Osteoblast (primary cell): ENCODE results near the gene CDC42BPA. TPM values are rescaled to one million over a fixed set of nuclear protein-coding genes. Genes with fewer than 3 reads are reported as not detected.

Experiments used
- DNase-seq: peaks from one replicate; pipeline ENCODE4 v3.0.0; 2011; ENCODE audit warnings: low spot score, mixed read lengths; ENCODE audit not compliant: insufficient read length; ENCODE audit errors: missing footprints
- H2AFZ ChIP-seq: 2 replicates; pipeline ENCODE4 v1.6.0; 2011; ENCODE audit warnings: mild to moderate bottlenecking, low read length
- H3K27ac ChIP-seq: 2 replicates; pipeline ENCODE4 v1.5.1; 2011; ENCODE audit warnings: mild to moderate bottlenecking, low read depth, low read length, moderate library complexity
- H3K27me3 ChIP-seq: 2 replicates; pipeline ENCODE4 v1.6.0; 2012; ENCODE audit warnings: mild to moderate bottlenecking, control low read depth, inconsistent platforms, low read length, moderate library complexity; ENCODE audit not compliant: insufficient read depth
- H3K36me3 ChIP-seq: 2 replicates; pipeline ENCODE4 v1.5.1; 2011; ENCODE audit warnings: mild to moderate bottlenecking, low read length, control low read depth, moderate library complexity; ENCODE audit not compliant: insufficient read depth
- H3K4me1 ChIP-seq: 2 replicates; pipeline ENCODE4 v1.5.1; 2011; ENCODE audit warnings: mild to moderate bottlenecking, low read length, control low read depth, moderate library complexity; ENCODE audit not compliant: insufficient read depth
- H3K4me2 ChIP-seq: 2 replicates; pipeline ENCODE4 v1.6.0; 2011; ENCODE audit warnings: mild to moderate bottlenecking, low read length; ENCODE audit not compliant: insufficient read depth
- H3K4me3 ChIP-seq: fragments of 200-600 bp; sonication (generic); 3 replicates; pipeline ENCODE4 v1.5.1; 2012; ENCODE audit warnings: mild to moderate bottlenecking, low read length, inconsistent platforms; ENCODE audit not compliant: insufficient read depth
- H3K79me2 ChIP-seq: 2 replicates; pipeline ENCODE4 v1.6.0; 2012; ENCODE audit warnings: mild to moderate bottlenecking, low read length, control low read depth, inconsistent platforms; ENCODE audit not compliant: insufficient read depth
- H3K9me3 ChIP-seq: 2 replicates; pipeline ENCODE4 v1.5.1; 2011; ENCODE audit warnings: low read depth, low read length, control low read depth
- H4K20me1 ChIP-seq: 2 replicates; pipeline ENCODE4 v1.6.0; 2012; ENCODE audit warnings: mild to moderate bottlenecking, low read length, control low read depth; ENCODE audit not compliant: insufficient read depth
- CTCF ChIP-seq: IDR thresholded peaks from 2 replicates; pipeline ENCODE4 v1.5.1; 2011; ENCODE audit warnings: mild to moderate bottlenecking, low read depth, low read length, moderate library complexity; ENCODE audit errors: extremely low read depth
- total RNA-seq: library from RNA; depleted of rRNA; stranded (reverse); fragments of >200 nt; gene quantifications from 2 replicates; pipeline ENCODE4 v1.2.3, GENCODE V29; 2012

The CDC42BPA gene
- total RNA-seq, 1 donor = 77.8 TPM

- Histone ChIP-seq H4K20me1 (no peaks in the 10 kb centered on the region), H3K4me2 (no peak overlapping the region), H2AFZ (no peak overlapping the region), H3K27ac (no peak overlapping the region), H3K27me3 (no peaks in the 10 kb centered on the region), H3K4me1 (no peaks in the 10 kb centered on the region), H3K4me3 (no peak overlapping the region), H3K9me3 (no peaks in the 10 kb centered on the region), H3K36me3 (no peaks in the 10 kb centered on the region), H3K79me2 (no peaks in the 10 kb centered on the region)
- no peak for TF ChIP-seq CTCF
- DNase-seq = no peak
Measured at GRCh38 chr1:227323171-227323966, 5.1 kb upstream of the CDC42BPA start.

GRCh38 chr1:227322376-227322775, 4.1 kb upstream of the CDC42BPA start:
- peaks cover 5% of the 10 kb centered on the region for H3K79me2 ChIP-seq
- no peaks in the 10 kb centered on the region for H3K9me3 ChIP-seq
- TF ChIP-seq CTCF = no peak
- no peaks in the 10 kb centered on the region for H3K4me1 ChIP-seq
- no peak for DNase-seq
- H3K36me3 ChIP-seq = no peaks in the 10 kb centered on the region
- no peaks in the 10 kb centered on the region for H3K27me3 ChIP-seq
- H3K4me3 ChIP-seq = no peak overlapping the region
- H2AFZ ChIP-seq = no peak overlapping the region
- no peaks in the 10 kb centered on the region for H4K20me1 ChIP-seq
- H3K27ac ChIP-seq = no peak overlapping the region
- no peak overlapping the region for H3K4me2 ChIP-seq

GRCh38 chr1:227321035-227321434, 2.7 kb upstream of the CDC42BPA start:
- no peak for TF ChIP-seq CTCF
- DNase-seq = no peak

GRCh38 chr1:227320476-227320875, 2.2 kb upstream of the CDC42BPA start:
- H4K20me1 ChIP-seq = peaks cover 7% of the 10 kb centered on the region
- H3K27ac ChIP-seq = no peak overlapping the region
- no peaks in the 10 kb centered on the region for H3K27me3 ChIP-seq
- no peak overlapping the region for H2AFZ ChIP-seq
- TF ChIP-seq CTCF = no peak
- no peaks in the 10 kb centered on the region for H3K4me1 ChIP-seq
- no peak overlapping the region for H3K4me2 ChIP-seq
- peaks cover 22% of the 10 kb centered on the region for H3K79me2 ChIP-seq
- H3K36me3 ChIP-seq = no peaks in the 10 kb centered on the region
- DNase-seq = no peak
- no peaks in the 10 kb centered on the region for H3K9me3 ChIP-seq
- no peak overlapping the region for H3K4me3 ChIP-seq

More at GRCh38 chr1:227321035-227321434, 2.7 kb upstream of the CDC42BPA start:
- Histone ChIP-seq H3K79me2 (peaks cover 17% of the 10 kb centered on the region), H3K9me3 (no peaks in the 10 kb centered on the region), H4K20me1 (peaks cover 1% of the 10 kb centered on the region), H2AFZ (no peak overlapping the region), H3K4me2 (no peak overlapping the region), H3K27me3 (no peaks in the 10 kb centered on the region), H3K4me1 (no peaks in the 10 kb centered on the region), H3K4me3 (no peak overlapping the region), H3K27ac (no peak overlapping the region), H3K36me3 (no peaks in the 10 kb centered on the region)
